ENCODE data around the gene RGL4. TPM values are rescaled to one million over a fixed set of nuclear protein-coding genes. Genes with fewer than 3 reads are reported as not detected.

RGL4 gene
- total and polyA plus RNA-seq, 2 donors from 2014 or later = 0.60 to 0.80 TPM

DNA sequence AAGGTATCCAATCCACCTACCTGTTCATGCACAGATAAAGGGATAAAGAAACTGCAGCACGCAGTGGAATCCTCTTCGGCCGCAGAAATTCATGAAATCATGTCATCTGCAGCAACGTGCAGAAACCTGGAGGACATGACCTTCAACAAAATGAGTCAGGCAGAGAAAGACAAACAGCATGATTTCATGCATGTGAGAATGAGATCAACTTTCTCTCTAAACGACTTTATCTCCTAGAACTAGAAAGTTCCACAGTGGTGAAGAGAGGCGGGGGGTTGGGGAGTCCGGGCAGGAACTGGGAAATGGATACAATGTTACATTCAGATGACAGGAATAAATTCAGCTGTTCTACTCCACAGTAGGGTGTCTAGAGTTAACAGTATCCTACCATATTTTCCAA is 9.9 kb downstream of the RGL4 start:
- no peaks in the 10 kb centered on the region for H3K27me3 ChIP-seq (ENCODE audit: control insufficient read depth, insufficient read depth, low read length)
- peaks cover 0 to 2% (median 0%) of the 10 kb centered on the region in 3 donors for H3K4me1 ChIP-seq (ENCODE audit: control insufficient read depth in 2 of 3, insufficient read depth in 2 of 3, low read depth in 1 of 3, low read length in 3 of 3)
- FAIRE-seq (no peak), DNase-seq (no peak)
- H3K36me3 ChIP-seq (ENCODE audit: control insufficient read depth in 2 of 3, insufficient read depth in 3 of 3, low read length in 3 of 3) = peaks cover 4 to 54% (median 29%) of the 10 kb centered on the region in 3 donors
- no peaks in the 10 kb centered on the region for H3K9me3 ChIP-seq (ENCODE audit: control insufficient read depth in 2 of 3, insufficient read depth in 1 of 3, low read length in 3 of 3)
- intact Hi-C loops (cut with DNase I) = no loop called here
- no peak overlapping the region for H3K4me3 ChIP-seq (ENCODE audit: low read length in 3 of 3)
- no peak overlapping the region for H3K9ac ChIP-seq (ENCODE audit: low read length in 3 of 3)
- TF ChIP-seq, protein P1, sequence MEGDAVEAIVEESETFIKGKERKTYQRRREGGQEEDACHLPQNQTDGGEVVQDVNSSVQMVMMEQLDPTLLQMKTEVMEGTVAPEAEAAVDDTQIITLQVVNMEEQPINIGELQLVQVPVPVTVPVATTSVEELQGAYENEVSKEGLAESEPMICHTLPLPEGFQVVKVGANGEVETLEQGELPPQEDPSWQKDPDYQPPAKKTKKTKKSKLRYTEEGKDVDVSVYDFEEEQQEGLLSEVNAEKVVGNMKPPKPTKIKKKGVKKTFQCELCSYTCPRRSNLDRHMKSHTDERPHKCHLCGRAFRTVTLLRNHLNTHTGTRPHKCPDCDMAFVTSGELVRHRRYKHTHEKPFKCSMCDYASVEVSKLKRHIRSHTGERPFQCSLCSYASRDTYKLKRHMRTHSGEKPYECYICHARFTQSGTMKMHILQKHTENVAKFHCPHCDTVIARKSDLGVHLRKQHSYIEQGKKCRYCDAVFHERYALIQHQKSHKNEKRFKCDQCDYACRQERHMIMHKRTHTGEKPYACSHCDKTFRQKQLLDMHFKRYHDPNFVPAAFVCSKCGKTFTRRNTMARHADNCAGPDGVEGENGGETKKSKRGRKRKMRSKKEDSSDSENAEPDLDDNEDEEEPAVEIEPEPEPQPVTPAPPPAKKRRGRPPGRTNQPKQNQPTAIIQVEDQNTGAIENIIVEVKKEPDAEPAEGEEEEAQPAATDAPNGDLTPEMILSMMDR (IDR thresholded peaks at IDR 0.05; ENCODE audit: borderline replicate concordance, extremely low read depth, insufficient read depth) = no peak
- no peak overlapping the region for H3K27ac ChIP-seq (ENCODE audit: low read depth in 2 of 2, low read length in 2 of 2)

DNA sequence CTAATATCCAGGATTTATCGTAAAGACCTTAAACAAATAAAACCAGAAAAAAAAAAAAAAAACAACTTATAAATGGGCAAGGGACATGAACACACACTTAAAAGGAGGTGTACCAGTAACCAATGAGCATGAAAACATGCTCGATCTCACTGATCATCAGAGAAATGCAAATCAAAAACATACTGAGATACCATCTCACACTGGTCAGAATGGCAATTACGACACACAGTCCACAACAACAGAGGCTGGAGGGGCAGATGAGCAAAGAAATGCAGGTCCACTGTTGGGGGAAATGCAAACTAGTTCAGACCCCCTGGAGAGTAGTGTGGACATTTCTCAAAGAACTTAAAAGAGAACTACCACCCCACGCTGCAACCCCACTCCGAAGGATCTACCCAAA is 13.2 kb downstream of the RGL4 start:
- TF ChIP-seq, protein P1 (IDR thresholded peaks at IDR 0.05; ENCODE audit: borderline replicate concordance, extremely low read depth, insufficient read depth) = no peak
- Histone ChIP-seq H3K9me3 (ENCODE audit: control insufficient read depth in 2 of 3, insufficient read depth in 1 of 3, low read length in 3 of 3) (no peaks in the 10 kb centered on the region), H3K9ac (ENCODE audit: low read length in 3 of 3) (no peak overlapping the region), H3K27me3 (ENCODE audit: control insufficient read depth, insufficient read depth, low read length) (no peaks in the 10 kb centered on the region), H3K4me3 (ENCODE audit: low read length in 3 of 3) (no peak overlapping the region), H3K27ac (ENCODE audit: low read depth in 2 of 2, low read length in 2 of 2) (no peak overlapping the region), H3K36me3 (ENCODE audit: control insufficient read depth in 2 of 3, insufficient read depth in 3 of 3, low read length in 3 of 3) (peaks cover 6 to 75% (median 52%) of the 10 kb centered on the region in 3 donors), H3K4me1 (ENCODE audit: control insufficient read depth in 2 of 3, insufficient read depth in 2 of 3, low read depth in 1 of 3, low read length in 3 of 3) (peaks cover 0 to 2% (median 0%) of the 10 kb centered on the region in 3 donors)
- FAIRE-seq (no peak), DNase-seq (no peak)
- intact Hi-C loops (cut with DNase I) = no loop called here

GRCh38 chr22:23704829-23705228 is 14.0 kb downstream of the RGL4 start:
- FAIRE-seq (no peak), DNase-seq (no peak)
- Histone ChIP-seq H3K27ac (ENCODE audit: low read depth in 2 of 2, low read length in 2 of 2) (no peak overlapping the region), H3K9me3 (ENCODE audit: control insufficient read depth in 2 of 3, insufficient read depth in 1 of 3, low read length in 3 of 3) (no peaks in the 10 kb centered on the region), H3K4me1 (ENCODE audit: control insufficient read depth in 2 of 3, insufficient read depth in 2 of 3, low read depth in 1 of 3, low read length in 3 of 3) (peaks cover 0 to 2% (median 0%) of the 10 kb centered on the region in 3 donors), H3K27me3 (ENCODE audit: control insufficient read depth, insufficient read depth, low read length) (no peaks in the 10 kb centered on the region), H3K9ac (ENCODE audit: low read length in 3 of 3) (no peak overlapping the region), H3K36me3 (ENCODE audit: control insufficient read depth in 2 of 3, insufficient read depth in 3 of 3, low read length in 3 of 3) (peaks cover 9 to 78% (median 60%) of the 10 kb centered on the region in 3 donors), H3K4me3 (ENCODE audit: low read length in 3 of 3) (no peak overlapping the region)
- TF ChIP-seq, protein P1 (IDR thresholded peaks at IDR 0.05; ENCODE audit: borderline replicate concordance, extremely low read depth, insufficient read depth) = no peak
- intact Hi-C loops (cut with DNase I) = no loop called here

DNA sequence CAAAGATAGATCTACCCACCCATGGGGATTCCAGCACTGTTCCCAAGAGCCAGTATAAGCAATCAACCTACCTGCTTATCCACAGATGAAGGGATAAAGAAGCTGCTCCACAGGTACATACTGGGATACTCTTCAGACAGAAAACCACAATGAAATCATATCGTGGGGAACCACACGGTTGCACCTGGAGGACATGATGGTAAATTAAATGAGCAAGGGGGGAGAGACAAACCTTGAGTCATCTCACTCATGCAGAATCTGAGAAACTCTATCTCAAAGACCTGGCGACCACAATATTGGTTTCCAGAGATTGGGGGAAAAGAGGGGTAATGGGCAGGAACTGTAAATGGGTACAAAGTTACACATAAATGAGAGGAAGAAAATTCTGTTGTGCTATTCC is 14.5 kb downstream of the RGL4 start:
- H3K4me1 ChIP-seq (ENCODE audit: control insufficient read depth in 2 of 3, insufficient read depth in 2 of 3, low read depth in 1 of 3, low read length in 3 of 3) = peaks cover 0 to 2% (median 0%) of the 10 kb centered on the region in 3 donors
- no peak overlapping the region for H3K4me3 ChIP-seq (ENCODE audit: low read length in 3 of 3)
- no peak for FAIRE-seq
- no peak overlapping the region for H3K27ac ChIP-seq (ENCODE audit: low read depth in 2 of 2, low read length in 2 of 2)
- TF ChIP-seq, protein P1 (IDR thresholded peaks at IDR 0.05; ENCODE audit: borderline replicate concordance, extremely low read depth, insufficient read depth) = no peak
- no peak for DNase-seq
- no peaks in the 10 kb centered on the region for H3K27me3 ChIP-seq (ENCODE audit: control insufficient read depth, insufficient read depth, low read length)
- H3K9me3 ChIP-seq (ENCODE audit: control insufficient read depth in 2 of 3, insufficient read depth in 1 of 3, low read length in 3 of 3) = no peaks in the 10 kb centered on the region
- intact Hi-C loops (cut with DNase I) = no loop called here
- peaks cover 6 to 78% (median 61%) of the 10 kb centered on the region in 3 donors for H3K36me3 ChIP-seq (ENCODE audit: control insufficient read depth in 2 of 3, insufficient read depth in 3 of 3, low read length in 3 of 3)
- no peak overlapping the region for H3K9ac ChIP-seq (ENCODE audit: low read length in 3 of 3)
